Measurements from ENCODE around the gene N4BP2L2. TPM values are rescaled to one million over a fixed set of nuclear protein-coding genes. Genes with fewer than 3 reads are reported as not detected.

N4BP2L2 gene
- total RNA-seq, 4 donors from 2014 or later: 142 to 623 (median 163) TPM

GRCh38 chr13:32491028-32491427 lies 47.6 kb downstream of the N4BP2L2 start:
- TF ChIP-seq CTCF (IDR thresholded peaks at IDR 0.05; ENCODE audit: low read depth): no peak

- TF ChIP-seq CTCF (IDR thresholded peaks at IDR 0.05; ENCODE audit: low read depth): no peak
Observed at GRCh38 chr13:32476892-32477291, 61.7 kb downstream of the N4BP2L2 start.

DNA sequence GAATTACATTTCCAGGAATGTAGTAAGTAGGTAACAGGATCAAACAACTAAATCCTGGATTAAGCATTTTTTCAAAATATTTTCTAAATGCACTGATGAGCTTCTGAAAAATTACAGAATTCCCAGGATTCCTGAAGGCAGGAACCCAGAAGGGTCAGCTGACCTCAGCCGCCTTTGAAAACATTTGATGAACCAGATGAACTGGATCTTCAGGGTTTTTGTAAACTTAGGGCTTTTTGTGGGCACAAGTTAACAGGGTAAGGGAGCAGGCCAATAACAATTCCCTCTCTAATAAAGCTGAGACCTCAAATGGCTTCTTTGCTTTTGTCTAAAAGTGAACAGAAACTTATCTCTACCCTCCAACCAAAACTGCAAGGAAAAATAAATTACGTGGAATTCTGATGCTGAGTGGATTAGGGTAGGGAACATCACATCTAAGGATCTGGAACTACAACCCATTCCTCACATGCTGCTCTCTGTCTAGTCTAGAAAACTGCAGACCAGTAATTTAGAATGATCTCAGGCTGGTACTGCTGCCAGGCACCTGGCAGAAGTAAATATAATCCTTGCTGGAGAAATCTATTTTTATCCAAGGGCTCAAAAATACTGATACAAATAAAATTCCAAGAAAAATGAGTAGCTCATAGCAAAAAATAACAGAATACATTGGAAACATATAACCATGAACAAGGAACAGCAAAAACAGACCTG lies 62.4 kb downstream of the N4BP2L2 start:
- no peak for TF ChIP-seq CTCF (IDR thresholded peaks at IDR 0.05; ENCODE audit: low read depth)

- no peak for TF ChIP-seq CTCF (IDR thresholded peaks at IDR 0.05; ENCODE audit: low read depth)
Observed at GRCh38 chr13:32474999-32475792, 63.4 kb downstream of the N4BP2L2 start.

- TF ChIP-seq CTCF (IDR thresholded peaks at IDR 0.05; ENCODE audit: low read depth): no peak
Observed at GRCh38 chr13:32473650-32474049, 64.9 kb downstream of the N4BP2L2 start.

- no peak for TF ChIP-seq CTCF (IDR thresholded peaks at IDR 0.05; ENCODE audit: low read depth)
Observed at GRCh38 chr13:32472194-32472621, 66.4 kb downstream of the N4BP2L2 start.

GRCh38 chr13:32471187-32471922 lies 67.2 kb downstream of the N4BP2L2 start:
- TF ChIP-seq CTCF (IDR thresholded peaks at IDR 0.05; ENCODE audit: low read depth): no peak
